OCI-LY1 (cell line): ENCODE measurements around the gene NAV3.

ENCODE experiments used
- H2AFZ ChIP-seq: fragments of 200-600 bp; sonication (generic), shearing (Covaris generic); 2 replicates; pipeline ENCODE4 v1.6.0; 2014; ENCODE audit warnings: antibody characterized with exemption, mild to moderate bottlenecking, low read length
- H3F3A ChIP-seq: fragments of 200-600 bp; sonication (generic), shearing (Covaris generic); 2 replicates; pipeline ENCODE4 v1.6.0; 2014; ENCODE audit warnings: mild to moderate bottlenecking, antibody characterized with exemption, low read length, moderate library complexity; ENCODE audit not compliant: insufficient read depth
- H3K27ac ChIP-seq: fragments of 200-600 bp; sonication (generic); 2 replicates; pipeline ENCODE4 v1.5.1; 2014; ENCODE audit warnings: low read length, mixed run types, mild to moderate bottlenecking, low read depth; ENCODE audit not compliant: poor library complexity, severe bottlenecking
- H3K27me3 ChIP-seq: fragments of 200-600 bp; sonication (generic); 2 replicates; pipeline ENCODE4 v1.6.0; 2014; ENCODE audit warnings: antibody characterized with exemption, mild to moderate bottlenecking, low read length, moderate library complexity; ENCODE audit not compliant: insufficient read depth
- H3K36me3 ChIP-seq: fragments of 200-600 bp; sonication (generic); 2 replicates; pipeline ENCODE4 v1.6.1; 2014; ENCODE audit warnings: mild to moderate bottlenecking, antibody characterized with exemption, low read length, moderate library complexity, mixed read lengths; ENCODE audit not compliant: insufficient read depth
- H3K4me1 ChIP-seq: fragments of 200-600 bp; sonication (generic); 2 replicates; pipeline ENCODE4 v1.5.1; 2014; ENCODE audit warnings: mild to moderate bottlenecking, low read length, moderate library complexity; ENCODE audit not compliant: insufficient read depth, severe bottlenecking
- H3K4me2 ChIP-seq: fragments of 200-600 bp; sonication (generic), shearing (Covaris generic); 2 replicates; pipeline ENCODE4 v1.6.1; 2014; ENCODE audit warnings: low read length
- H3K4me3 ChIP-seq: fragments of 200-600 bp; sonication (generic); 2 replicates; pipeline ENCODE4 v1.5.1; 2014; ENCODE audit warnings: low read length, low read depth, mild to moderate bottlenecking, mixed read lengths; ENCODE audit not compliant: poor library complexity, severe bottlenecking
- H3K79me2 ChIP-seq: fragments of 200-600 bp; shearing (Covaris generic); 2 replicates; pipeline ENCODE4 v1.6.1; 2016; ENCODE audit warnings: mixed run types, low read length, mixed read lengths; ENCODE audit not compliant: insufficient read depth
- H3K9ac ChIP-seq: fragments of 200-600 bp; sonication (generic), shearing (Covaris generic); 2 replicates; pipeline ENCODE4 v1.6.1; 2014; ENCODE audit warnings: mild to moderate bottlenecking, low read length, mixed read lengths
- H3K9me2 ChIP-seq: fragments of 200-600 bp; sonication (generic), shearing (Covaris generic); 2 replicates; pipeline ENCODE4 v1.6.1; 2014; ENCODE audit warnings: low read depth, mild to moderate bottlenecking, low read length, mixed read lengths
- H3K9me3 ChIP-seq: fragments of 200-600 bp; shearing (Covaris generic); 2 replicates; pipeline ENCODE4 v1.6.1; 2014; ENCODE audit warnings: low read length, mixed read lengths
- H4K20me1 ChIP-seq: fragments of 200-600 bp; sonication (generic), shearing (Covaris generic); 2 replicates; pipeline ENCODE4 v1.6.0; 2016; ENCODE audit warnings: mild to moderate bottlenecking, low read length; ENCODE audit not compliant: insufficient read depth
- CTCF ChIP-seq: fragments of 200-600 bp; sonication (generic), shearing (Covaris generic); IDR thresholded peaks from 2 replicates; pipeline ENCODE4 v1.5.1; 2017; ENCODE audit warnings: mild to moderate bottlenecking, antibody characterized with exemption, low read length, moderate library complexity, mixed read lengths
- EZH2 ChIP-seq: fragments of 200-600 bp; sonication (generic), shearing (Covaris generic); IDR thresholded peaks from 2 replicates; pipeline ENCODE4 v1.8.0; 2017; ENCODE audit warnings: borderline replicate concordance, mixed run types, mild to moderate bottlenecking, antibody characterized with exemption, low read length, moderate library complexity, mixed read lengths

NAV3 gene

GRCh38 chr12:78187741-78188140 lies 357.0 kb downstream of the NAV3 start:
- Histone ChIP-seq H3F3A (no peaks in the 10 kb centered on the region), H4K20me1 (no peaks in the 10 kb centered on the region), H3K4me3 (no peak overlapping the region), H3K36me3 (no peaks in the 10 kb centered on the region), H3K9ac (no peak overlapping the region), H3K27me3 (no peaks in the 10 kb centered on the region), H3K9me2 (no peaks in the 10 kb centered on the region), H3K4me2 (no peak overlapping the region), H2AFZ (no peak overlapping the region), H3K9me3 (no peaks in the 10 kb centered on the region), H3K79me2 (no peaks in the 10 kb centered on the region), H3K4me1 (no peaks in the 10 kb centered on the region), H3K27ac (no peak overlapping the region)
- TF ChIP-seq EZH2 (no peak), CTCF (no peak)

- Histone ChIP-seq H3K36me3 (no peaks in the 10 kb centered on the region), H3K9ac (no peak overlapping the region), H3F3A (no peaks in the 10 kb centered on the region), H3K4me1 (no peaks in the 10 kb centered on the region), H3K79me2 (no peaks in the 10 kb centered on the region), H3K4me2 (no peak overlapping the region), H2AFZ (no peak overlapping the region), H3K27me3 (no peaks in the 10 kb centered on the region), H3K27ac (no peak overlapping the region), H3K9me3 (no peaks in the 10 kb centered on the region), H4K20me1 (no peaks in the 10 kb centered on the region), H3K4me3 (no peak overlapping the region), H3K9me2 (no peaks in the 10 kb centered on the region)
- no peak for TF ChIP-seq CTCF
- TF ChIP-seq EZH2 = no peak
Observed at GRCh38 chr12:78189656-78190055, 359.0 kb downstream of the NAV3 start.

- Histone ChIP-seq H3K9ac (no peak overlapping the region), H3K36me3 (no peaks in the 10 kb centered on the region), H3K79me2 (no peaks in the 10 kb centered on the region), H3K9me3 (no peaks in the 10 kb centered on the region), H3K27me3 (no peaks in the 10 kb centered on the region), H3K4me3 (no peak overlapping the region), H3K9me2 (no peaks in the 10 kb centered on the region), H3K27ac (no peak overlapping the region), H2AFZ (no peak overlapping the region), H4K20me1 (no peaks in the 10 kb centered on the region), H3K4me1 (no peaks in the 10 kb centered on the region), H3F3A (no peaks in the 10 kb centered on the region), H3K4me2 (no peak overlapping the region)
- TF ChIP-seq EZH2 (no peak), CTCF (no peak)
Observed at GRCh38 chr12:78191611-78192010, 360.9 kb downstream of the NAV3 start.
